GM12865 (cell line): ENCODE data around the gene MIXL1.

ENCODE experiments used
- DNase-seq: peaks from one replicate; pipeline ENCODE4 v3.0.0; 2010; ENCODE audit warnings: low read depth
- H3K4me3 ChIP-seq: 2 replicates; pipeline ENCODE4 v1.5.1; 2011; ENCODE audit warnings: mild to moderate bottlenecking, low read depth, low read length, control low read depth
- TF ChIP-seq, protein P1 (sequence below): IDR thresholded peaks from 2 replicates; pipeline ENCODE4 v1.5.1; 2011; ENCODE audit warnings: low read length, control low read depth, low read depth, inconsistent platforms; ENCODE audit not compliant: insufficient read depth; ENCODE audit errors: missing control alignments

Gene MIXL1

DNA sequence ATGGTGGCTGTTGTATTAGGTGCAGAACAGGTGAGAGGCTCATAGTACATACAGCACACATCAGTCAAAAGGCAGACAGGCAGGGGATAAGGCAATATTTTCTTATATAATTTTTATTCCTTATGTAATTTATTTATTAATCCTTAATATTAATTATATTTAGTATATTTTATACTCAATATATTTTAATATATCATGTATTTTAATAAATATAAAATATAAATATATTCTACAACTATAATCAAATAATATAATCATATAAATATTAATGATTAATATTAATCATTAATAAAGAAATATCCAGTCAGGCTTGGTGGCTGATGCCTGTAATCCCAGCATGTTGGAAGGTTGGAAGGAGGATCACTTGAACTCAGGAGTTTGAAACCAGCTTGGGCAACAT, 19.3 kb upstream of the MIXL1 start:
- DNase-seq = no peak
- no peak overlapping the region for H3K4me3 ChIP-seq
- TF ChIP-seq, protein P1, sequence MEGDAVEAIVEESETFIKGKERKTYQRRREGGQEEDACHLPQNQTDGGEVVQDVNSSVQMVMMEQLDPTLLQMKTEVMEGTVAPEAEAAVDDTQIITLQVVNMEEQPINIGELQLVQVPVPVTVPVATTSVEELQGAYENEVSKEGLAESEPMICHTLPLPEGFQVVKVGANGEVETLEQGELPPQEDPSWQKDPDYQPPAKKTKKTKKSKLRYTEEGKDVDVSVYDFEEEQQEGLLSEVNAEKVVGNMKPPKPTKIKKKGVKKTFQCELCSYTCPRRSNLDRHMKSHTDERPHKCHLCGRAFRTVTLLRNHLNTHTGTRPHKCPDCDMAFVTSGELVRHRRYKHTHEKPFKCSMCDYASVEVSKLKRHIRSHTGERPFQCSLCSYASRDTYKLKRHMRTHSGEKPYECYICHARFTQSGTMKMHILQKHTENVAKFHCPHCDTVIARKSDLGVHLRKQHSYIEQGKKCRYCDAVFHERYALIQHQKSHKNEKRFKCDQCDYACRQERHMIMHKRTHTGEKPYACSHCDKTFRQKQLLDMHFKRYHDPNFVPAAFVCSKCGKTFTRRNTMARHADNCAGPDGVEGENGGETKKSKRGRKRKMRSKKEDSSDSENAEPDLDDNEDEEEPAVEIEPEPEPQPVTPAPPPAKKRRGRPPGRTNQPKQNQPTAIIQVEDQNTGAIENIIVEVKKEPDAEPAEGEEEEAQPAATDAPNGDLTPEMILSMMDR = no peak

DNA sequence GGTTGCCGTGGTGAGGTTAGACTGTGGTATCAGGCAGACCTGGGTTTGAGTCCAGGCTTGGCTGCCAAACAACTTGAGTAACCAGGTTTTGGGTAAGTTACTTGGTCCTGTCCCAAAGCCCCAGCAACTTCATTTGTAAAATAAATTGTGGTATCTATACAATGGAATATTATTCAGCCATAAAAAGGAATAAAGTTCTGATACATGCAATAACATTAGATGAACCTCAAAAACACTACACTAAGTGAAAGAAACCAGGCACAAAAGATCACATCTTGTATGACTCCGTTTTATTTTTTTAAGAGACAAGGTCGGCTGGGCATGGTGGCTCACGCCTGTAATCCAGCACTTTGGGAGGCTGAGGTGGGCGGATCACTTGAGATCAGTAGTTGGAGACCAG, 16.4 kb upstream of the MIXL1 start:
- TF ChIP-seq, protein P1 = no peak
- no peak for DNase-seq
- H3K4me3 ChIP-seq = no peak overlapping the region

DNA sequence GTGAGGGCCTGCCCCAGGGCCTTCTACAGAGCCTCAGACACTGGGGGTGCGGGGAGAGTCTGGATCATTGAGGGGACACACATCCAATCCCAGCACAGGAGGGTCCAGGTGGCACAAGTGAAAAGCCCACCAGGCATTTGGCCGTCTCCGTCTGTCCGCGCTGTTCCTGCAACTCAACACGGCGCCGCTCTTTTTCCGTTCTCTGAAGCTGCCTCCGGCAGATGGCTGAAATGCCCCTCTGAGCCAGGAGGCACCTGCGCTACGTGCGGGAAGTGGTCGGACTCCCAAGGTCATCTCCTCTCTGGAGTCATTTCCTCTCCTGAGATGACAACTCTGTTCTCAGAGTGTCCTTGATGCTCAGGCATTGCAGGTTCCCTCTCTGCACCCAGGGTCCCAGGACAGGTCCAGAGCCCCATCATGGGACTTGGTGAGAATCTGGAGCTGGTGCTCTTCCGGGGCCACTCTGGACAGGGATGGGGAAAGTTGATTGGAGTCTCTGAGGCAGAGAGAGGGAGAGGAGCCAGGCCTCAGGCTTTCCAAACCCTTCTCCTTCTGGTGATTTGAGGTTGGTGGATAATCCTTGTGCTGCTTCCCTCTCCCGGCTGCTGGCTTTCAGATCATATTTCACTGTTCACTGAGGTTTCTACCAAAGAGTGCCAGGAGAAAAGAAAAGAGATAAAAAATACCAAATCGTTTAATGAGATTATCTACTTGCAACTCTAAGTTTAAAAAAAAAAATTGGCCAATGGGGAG, 14.0 kb upstream of the MIXL1 start:
- H3K4me3 ChIP-seq = no peak overlapping the region
- TF ChIP-seq, protein P1 = no peak
- DNase-seq = no peak

DNA sequence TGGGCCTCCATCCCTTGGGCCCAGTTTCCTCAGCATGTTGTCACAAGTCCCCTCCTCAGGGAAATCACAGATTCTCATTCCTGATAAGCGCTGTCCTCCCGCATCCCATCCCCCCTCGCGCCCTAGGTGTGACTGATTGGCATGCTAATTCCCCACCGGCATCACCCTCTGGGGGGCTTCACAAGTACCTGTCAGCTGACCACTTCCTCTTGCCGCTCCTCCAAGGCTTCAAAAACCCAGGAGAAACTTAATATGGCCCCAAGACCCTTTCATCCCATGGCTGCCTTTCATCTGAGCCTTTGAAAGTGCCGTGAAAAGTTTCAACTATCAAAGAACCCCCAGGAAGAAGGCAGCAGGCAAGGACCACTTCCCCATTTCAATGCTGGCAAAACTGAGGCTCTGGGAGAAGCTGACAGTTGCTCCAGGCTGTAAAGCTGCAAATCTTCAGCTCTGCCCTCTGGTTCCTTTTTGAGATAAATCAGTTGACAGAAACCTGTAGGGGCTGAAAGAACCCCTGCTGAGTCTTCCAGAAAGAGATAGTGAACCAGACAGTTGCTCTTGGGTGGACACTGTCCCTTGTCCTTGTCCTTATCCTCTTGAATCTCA, 12.8 kb upstream of the MIXL1 start:
- DNase-seq = no peak
- H3K4me3 ChIP-seq = no peak overlapping the region
- TF ChIP-seq, protein P1 = no peak

DNA sequence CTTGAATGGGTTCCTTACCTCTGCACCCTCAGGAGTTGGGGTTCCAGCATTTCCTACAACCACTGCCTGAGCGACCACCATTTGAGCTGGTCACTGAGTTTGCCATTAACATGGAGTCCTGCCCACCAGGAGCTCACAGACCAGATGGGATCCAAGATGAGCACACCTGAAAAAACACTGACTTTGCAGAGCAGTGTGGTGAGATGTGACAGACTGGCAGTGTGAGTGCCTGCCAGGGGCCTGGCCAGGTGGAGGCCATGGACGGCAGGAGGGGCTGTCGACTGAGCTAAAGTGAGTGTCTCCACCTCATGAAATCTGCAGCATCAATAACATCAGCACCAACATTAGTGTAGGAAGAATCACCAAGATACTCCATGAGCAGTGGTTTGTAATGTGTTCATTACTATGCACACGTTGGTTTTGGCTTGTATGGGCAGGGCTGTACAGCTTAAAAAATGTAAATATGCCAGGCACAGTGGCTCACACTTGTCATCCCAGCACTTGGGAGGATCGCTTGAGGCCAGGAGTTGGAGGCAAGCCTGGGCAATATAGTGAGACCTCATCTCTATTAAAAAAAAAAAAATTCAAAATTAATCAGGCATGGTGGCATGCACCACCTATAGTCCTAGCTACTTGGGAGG, 12.2 kb upstream of the MIXL1 start:
- TF ChIP-seq, protein P1 = no peak
- H3K4me3 ChIP-seq = no peak overlapping the region
- no peak for DNase-seq

DNA sequence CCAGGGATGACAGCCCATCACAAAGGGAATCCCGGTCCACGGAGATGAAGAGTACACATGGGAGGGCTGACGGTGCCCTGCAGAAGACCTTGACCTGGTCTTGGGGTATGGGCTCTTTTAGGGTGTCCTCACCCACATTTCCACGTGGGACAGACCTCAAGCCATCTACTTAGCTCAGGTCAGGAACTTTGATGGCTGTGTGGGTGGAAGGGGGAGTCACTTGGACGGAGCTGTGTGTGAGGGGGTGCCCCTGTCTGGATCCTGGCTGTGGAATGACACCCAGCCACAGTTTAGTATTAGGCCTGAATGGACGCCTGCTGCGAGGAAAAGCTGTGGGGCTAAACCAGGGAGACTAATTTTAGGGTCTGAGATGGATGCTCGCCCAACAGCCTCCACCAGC, 10.9 kb upstream of the MIXL1 start:
- TF ChIP-seq, protein P1 = no peak
- no peak for DNase-seq
- H3K4me3 ChIP-seq = no peak overlapping the region
